ENCODE results near the gene B3GLCT. TPM values are rescaled to one million over a fixed set of nuclear protein-coding genes. Genes with fewer than 3 reads are reported as not detected.

B3GLCT gene
- total and polyA plus RNA-seq, 2 experiments from 2014 or later = 2.2 to 4.4 TPM

DNA sequence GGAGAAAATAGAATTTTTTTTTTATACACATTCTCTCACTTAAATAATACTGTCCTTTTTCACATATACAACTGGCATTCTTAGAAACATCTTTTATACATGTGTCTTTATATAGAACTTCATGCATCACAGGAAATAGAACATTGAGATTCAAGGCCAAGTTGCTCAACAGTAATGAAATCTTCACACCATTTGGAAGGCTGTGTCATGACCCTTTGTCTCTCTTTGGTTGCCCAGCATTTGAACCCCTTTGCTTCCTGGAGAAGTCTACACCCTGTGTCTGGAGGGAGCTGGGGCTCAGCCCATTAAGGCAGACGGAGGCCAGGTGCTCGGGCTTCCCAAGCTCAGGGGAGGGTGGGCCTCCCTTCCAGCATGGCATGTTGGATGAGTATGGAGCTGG lies 41.1 kb downstream of the B3GLCT start:
- Mint-ChIP-seq H3K27me3 (ENCODE audit: insufficient read depth, low read depth, poor library complexity) (no peaks in the 10 kb centered on the region), H3K4me3 (no peak overlapping the region), H3K4me1 (no peaks in the 10 kb centered on the region), H3K36me3 (ENCODE audit: low read depth) (no peaks in the 10 kb centered on the region), H3K27ac (no peak overlapping the region), H3K9me3 (no peaks in the 10 kb centered on the region)
- H3K4me3 ChIP-seq = no peak overlapping the region
- H4K20me1 ChIP-seq (replicated peaks; ENCODE audit: insufficient read depth) = no peaks in the 10 kb centered on the region
- H3K27ac ChIP-seq (ENCODE audit: low read depth) = no peak overlapping the region
- no peaks in the 10 kb centered on the region for H3F3A ChIP-seq (replicated peaks; ENCODE audit: low read depth)
- H3K27me3 ChIP-seq (ENCODE audit: insufficient read depth) = no peaks in the 10 kb centered on the region
- no peak overlapping the region for H3K4me2 ChIP-seq
- no peak overlapping the region for H2AFZ ChIP-seq
- H3K4me1 ChIP-seq (ENCODE audit: insufficient read depth) = no peaks in the 10 kb centered on the region
- H3K79me2 ChIP-seq (replicated peaks; ENCODE audit: insufficient read depth) = no peaks in the 10 kb centered on the region
- DNase-seq (ENCODE audit: low spot score) (no peak), ATAC-seq (no peak)
- H3K9me2 ChIP-seq (ENCODE audit: insufficient read depth) = no peaks in the 10 kb centered on the region
- no peaks in the 10 kb centered on the region for H3K36me3 ChIP-seq (ENCODE audit: insufficient read depth)
- TF ChIP-seq EZH2 (IDR thresholded peaks at IDR 0.05; ENCODE audit: low read depth, unreplicated experiment) (no peak), EZH2phosphoT487 (IDR thresholded peaks at IDR 0.05; ENCODE audit: unreplicated experiment) (no peak), POLR2AphosphoS5 (IDR thresholded peaks at IDR 0.05; ENCODE audit: low read depth) (no peak), CREB1 (CRISPR knock-in tag; IDR thresholded peaks at IDR 0.05; ENCODE audit: low read depth) (no peak), NANOG (IDR thresholded peaks at IDR 0.05; ENCODE audit: borderline replicate concordance) (no peak), ZNF114 (CRISPR knock-in tag; IDR thresholded peaks at IDR 0.05) (no peak), ZNF331 (CRISPR knock-in tag; IDR thresholded peaks at IDR 0.05; ENCODE audit: low read depth) (no peak), STAT1 (IDR thresholded peaks at IDR 0.05; ENCODE audit: unreplicated experiment) (no peak), JUNB (IDR thresholded peaks at IDR 0.05; ENCODE audit: unreplicated experiment) (no peak)
- TF ChIP-seq, protein P1, sequence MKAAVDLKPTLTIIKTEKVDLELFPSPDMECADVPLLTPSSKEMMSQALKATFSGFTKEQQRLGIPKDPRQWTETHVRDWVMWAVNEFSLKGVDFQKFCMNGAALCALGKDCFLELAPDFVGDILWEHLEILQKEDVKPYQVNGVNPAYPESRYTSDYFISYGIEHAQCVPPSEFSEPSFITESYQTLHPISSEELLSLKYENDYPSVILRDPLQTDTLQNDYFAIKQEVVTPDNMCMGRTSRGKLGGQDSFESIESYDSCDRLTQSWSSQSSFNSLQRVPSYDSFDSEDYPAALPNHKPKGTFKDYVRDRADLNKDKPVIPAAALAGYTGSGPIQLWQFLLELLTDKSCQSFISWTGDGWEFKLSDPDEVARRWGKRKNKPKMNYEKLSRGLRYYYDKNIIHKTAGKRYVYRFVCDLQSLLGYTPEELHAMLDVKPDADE (IDR thresholded peaks at IDR 0.05) = no peak
- TF ChIP-seq, protein P2, sequence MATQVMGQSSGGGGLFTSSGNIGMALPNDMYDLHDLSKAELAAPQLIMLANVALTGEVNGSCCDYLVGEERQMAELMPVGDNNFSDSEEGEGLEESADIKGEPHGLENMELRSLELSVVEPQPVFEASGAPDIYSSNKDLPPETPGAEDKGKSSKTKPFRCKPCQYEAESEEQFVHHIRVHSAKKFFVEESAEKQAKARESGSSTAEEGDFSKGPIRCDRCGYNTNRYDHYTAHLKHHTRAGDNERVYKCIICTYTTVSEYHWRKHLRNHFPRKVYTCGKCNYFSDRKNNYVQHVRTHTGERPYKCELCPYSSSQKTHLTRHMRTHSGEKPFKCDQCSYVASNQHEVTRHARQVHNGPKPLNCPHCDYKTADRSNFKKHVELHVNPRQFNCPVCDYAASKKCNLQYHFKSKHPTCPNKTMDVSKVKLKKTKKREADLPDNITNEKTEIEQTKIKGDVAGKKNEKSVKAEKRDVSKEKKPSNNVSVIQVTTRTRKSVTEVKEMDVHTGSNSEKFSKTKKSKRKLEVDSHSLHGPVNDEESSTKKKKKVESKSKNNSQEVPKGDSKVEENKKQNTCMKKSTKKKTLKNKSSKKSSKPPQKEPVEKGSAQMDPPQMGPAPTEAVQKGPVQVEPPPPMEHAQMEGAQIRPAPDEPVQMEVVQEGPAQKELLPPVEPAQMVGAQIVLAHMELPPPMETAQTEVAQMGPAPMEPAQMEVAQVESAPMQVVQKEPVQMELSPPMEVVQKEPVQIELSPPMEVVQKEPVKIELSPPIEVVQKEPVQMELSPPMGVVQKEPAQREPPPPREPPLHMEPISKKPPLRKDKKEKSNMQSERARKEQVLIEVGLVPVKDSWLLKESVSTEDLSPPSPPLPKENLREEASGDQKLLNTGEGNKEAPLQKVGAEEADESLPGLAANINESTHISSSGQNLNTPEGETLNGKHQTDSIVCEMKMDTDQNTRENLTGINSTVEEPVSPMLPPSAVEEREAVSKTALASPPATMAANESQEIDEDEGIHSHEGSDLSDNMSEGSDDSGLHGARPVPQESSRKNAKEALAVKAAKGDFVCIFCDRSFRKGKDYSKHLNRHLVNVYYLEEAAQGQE (IDR thresholded peaks at IDR 0.05; ENCODE audit: unreplicated experiment) = no peak
- TF ChIP-seq, protein P3, sequence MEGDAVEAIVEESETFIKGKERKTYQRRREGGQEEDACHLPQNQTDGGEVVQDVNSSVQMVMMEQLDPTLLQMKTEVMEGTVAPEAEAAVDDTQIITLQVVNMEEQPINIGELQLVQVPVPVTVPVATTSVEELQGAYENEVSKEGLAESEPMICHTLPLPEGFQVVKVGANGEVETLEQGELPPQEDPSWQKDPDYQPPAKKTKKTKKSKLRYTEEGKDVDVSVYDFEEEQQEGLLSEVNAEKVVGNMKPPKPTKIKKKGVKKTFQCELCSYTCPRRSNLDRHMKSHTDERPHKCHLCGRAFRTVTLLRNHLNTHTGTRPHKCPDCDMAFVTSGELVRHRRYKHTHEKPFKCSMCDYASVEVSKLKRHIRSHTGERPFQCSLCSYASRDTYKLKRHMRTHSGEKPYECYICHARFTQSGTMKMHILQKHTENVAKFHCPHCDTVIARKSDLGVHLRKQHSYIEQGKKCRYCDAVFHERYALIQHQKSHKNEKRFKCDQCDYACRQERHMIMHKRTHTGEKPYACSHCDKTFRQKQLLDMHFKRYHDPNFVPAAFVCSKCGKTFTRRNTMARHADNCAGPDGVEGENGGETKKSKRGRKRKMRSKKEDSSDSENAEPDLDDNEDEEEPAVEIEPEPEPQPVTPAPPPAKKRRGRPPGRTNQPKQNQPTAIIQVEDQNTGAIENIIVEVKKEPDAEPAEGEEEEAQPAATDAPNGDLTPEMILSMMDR (conservative IDR thresholded peaks at IDR 0.05; ENCODE audit: low read depth in 2 of 2) = no peak
- TF ChIP-seq, protein P4, sequence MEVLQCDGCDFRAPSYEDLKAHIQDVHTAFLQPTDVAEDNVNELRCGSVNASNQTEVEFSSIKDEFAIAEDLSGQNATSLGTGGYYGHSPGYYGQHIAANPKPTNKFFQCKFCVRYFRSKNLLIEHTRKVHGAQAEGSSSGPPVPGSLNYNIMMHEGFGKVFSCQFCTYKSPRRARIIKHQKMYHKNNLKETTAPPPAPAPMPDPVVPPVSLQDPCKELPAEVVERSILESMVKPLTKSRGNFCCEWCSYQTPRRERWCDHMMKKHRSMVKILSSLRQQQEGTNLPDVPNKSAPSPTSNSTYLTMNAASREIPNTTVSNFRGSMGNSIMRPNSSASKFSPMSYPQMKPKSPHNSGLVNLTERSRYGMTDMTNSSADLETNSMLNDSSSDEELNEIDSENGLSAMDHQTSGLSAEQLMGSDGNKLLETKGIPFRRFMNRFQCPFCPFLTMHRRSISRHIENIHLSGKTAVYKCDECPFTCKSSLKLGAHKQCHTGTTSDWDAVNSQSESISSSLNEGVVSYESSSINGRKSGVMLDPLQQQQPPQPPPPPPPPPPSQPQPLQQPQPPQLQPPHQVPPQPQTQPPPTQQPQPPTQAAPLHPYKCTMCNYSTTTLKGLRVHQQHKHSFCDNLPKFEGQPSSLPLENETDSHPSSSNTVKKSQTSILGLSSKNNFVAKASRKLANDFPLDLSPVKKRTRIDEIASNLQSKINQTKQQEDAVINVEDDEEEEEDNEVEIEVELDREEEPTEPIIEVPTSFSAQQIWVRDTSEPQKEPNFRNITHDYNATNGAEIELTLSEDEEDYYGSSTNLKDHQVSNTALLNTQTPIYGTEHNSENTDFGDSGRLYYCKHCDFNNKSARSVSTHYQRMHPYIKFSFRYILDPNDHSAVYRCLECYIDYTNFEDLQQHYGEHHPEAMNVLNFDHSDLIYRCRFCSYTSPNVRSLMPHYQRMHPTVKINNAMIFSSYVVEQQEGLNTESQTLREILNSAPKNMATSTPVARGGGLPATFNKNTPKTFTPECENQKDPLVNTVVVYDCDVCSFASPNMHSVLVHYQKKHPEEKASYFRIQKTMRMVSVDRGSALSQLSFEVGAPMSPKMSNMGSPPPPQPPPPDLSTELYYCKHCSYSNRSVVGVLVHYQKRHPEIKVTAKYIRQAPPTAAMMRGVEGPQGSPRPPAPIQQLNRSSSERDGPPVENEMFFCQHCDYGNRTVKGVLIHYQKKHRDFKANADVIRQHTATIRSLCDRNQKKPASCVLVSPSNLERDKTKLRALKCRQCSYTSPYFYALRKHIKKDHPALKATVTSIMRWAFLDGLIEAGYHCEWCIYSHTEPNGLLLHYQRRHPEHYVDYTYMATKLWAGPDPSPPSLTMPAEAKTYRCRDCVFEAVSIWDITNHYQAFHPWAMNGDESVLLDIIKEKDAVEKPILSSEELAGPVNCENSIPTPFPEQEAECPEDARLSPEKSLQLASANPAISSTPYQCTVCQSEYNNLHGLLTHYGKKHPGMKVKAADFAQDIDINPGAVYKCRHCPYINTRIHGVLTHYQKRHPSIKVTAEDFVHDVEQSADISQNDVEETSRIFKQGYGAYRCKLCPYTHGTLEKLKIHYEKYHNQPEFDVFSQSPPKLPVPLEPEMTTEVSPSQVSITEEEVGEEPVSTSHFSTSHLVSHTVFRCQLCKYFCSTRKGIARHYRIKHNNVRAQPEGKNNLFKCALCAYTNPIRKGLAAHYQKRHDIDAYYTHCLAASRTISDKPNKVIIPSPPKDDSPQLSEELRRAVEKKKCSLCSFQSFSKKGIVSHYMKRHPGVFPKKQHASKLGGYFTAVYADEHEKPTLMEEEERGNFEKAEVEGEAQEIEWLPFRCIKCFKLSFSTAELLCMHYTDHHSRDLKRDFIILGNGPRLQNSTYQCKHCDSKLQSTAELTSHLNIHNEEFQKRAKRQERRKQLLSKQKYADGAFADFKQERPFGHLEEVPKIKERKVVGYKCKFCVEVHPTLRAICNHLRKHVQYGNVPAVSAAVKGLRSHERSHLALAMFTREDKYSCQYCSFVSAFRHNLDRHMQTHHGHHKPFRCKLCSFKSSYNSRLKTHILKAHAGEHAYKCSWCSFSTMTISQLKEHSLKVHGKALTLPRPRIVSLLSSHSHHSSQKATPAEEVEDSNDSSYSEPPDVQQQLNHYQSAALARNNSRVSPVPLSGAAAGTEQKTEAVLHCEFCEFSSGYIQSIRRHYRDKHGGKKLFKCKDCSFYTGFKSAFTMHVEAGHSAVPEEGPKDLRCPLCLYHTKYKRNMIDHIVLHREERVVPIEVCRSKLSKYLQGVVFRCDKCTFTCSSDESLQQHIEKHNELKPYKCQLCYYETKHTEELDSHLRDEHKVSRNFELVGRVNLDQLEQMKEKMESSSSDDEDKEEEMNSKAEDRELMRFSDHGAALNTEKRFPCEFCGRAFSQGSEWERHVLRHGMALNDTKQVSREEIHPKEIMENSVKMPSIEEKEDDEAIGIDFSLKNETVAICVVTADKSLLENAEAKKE (CRISPR knock-in tag; IDR thresholded peaks at IDR 0.05) = no peak
